ENCODE measurements around the gene KCNC4.

DNA sequence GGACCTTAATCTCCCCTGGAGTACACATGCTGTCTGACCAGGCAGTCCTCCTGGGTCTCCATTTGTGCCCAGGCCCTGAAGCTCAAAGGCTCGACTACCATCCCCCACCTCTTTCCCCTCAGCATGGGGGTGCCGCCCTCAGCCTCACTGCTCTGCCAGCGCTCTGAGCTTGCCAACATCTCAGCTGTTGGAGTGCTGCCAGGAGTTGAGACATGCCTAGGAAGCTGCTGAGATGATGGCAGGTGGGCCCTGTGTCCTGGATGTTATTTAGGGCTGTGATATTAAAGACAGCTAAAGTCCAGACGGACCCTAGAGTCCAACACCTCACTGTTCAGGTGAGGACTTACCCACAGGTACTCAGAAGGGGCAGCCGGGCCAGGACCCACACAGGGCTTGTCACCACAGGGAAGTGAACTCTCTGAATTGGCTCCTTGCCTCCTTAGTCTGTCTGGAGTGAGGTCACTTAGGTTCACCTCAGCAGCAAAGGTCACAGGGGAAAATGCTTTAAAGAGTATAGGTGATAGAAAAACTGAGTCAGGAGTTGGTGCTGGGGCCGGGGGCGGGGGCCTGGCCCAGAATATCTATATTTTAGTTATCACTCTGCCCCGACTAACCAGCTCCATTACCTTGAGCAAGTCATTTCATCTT lies 19.7 kb upstream of the KCNC4 start:
- TF ChIP-seq POLR2A (IDR thresholded peaks at IDR 0.05) (no peak), EP300 (IDR thresholded peaks at IDR 0.05) (no peak)
- TF ChIP-seq, protein P1, sequence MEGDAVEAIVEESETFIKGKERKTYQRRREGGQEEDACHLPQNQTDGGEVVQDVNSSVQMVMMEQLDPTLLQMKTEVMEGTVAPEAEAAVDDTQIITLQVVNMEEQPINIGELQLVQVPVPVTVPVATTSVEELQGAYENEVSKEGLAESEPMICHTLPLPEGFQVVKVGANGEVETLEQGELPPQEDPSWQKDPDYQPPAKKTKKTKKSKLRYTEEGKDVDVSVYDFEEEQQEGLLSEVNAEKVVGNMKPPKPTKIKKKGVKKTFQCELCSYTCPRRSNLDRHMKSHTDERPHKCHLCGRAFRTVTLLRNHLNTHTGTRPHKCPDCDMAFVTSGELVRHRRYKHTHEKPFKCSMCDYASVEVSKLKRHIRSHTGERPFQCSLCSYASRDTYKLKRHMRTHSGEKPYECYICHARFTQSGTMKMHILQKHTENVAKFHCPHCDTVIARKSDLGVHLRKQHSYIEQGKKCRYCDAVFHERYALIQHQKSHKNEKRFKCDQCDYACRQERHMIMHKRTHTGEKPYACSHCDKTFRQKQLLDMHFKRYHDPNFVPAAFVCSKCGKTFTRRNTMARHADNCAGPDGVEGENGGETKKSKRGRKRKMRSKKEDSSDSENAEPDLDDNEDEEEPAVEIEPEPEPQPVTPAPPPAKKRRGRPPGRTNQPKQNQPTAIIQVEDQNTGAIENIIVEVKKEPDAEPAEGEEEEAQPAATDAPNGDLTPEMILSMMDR (IDR thresholded peaks at IDR 0.05): no peak
